ENCODE data around the gene TBC1D3I.
"Not testable (repeated sequence)": the region's sequence is repeated elsewhere in the genome, so short reads cannot be mapped to it uniquely, and the experiment has no call there.

DNA sequence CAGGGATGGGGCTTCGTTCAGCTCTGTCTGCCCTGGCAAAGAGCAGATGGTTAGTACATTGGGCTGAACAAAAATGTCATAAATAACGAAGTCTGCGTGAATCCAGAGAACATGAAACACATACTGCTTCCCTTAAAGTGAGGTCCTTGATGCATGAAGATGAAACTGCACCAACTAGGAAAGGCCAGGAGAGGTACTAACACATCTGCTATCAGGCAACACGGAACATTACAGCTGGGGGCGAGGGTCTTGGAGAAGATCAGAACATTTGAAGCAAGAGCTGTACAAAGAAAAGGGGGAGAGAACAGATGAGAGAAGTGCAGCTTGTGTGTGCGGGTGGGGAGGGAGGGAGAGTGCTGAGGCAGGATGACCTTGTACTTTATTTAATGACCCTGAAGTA, 57.0 kb downstream of the TBC1D3I start:
- not testable (repeated sequence) for TF ChIP-seq POLR2A, CTCF (IDR thresholded peaks at IDR 0.05)
